Measurements from ENCODE around the gene SND1.

SND1 gene

GRCh38 chr7:128060018-128060417, 408.0 kb downstream of the SND1 start:
- ATAC-seq = no peak
- TF ChIP-seq ARNTL (CRISPR knock-in tag; IDR thresholded peaks at IDR 0.05; ENCODE audit: borderline replicate concordance, low read depth) (no peak), CSRNP3 (CRISPR knock-in tag; IDR thresholded peaks at IDR 0.05) (no peak), TSHZ2 (CRISPR knock-in tag; IDR thresholded peaks at IDR 0.05) (no peak), BACH2 (CRISPR knock-in tag; IDR thresholded peaks at IDR 0.05; ENCODE audit: borderline replicate concordance) (no peak), ISL1 (CRISPR knock-in tag; IDR thresholded peaks at IDR 0.05) (no peak), ZNF70 (CRISPR knock-in tag; IDR thresholded peaks at IDR 0.05) (no peak), TCF4 (CRISPR knock-in tag; IDR thresholded peaks at IDR 0.05; ENCODE audit: borderline replicate concordance) (no peak), OSR1 (CRISPR knock-in tag; IDR thresholded peaks at IDR 0.05) (no peak), TOX (CRISPR knock-in tag; IDR thresholded peaks at IDR 0.05; ENCODE audit: borderline replicate concordance) (no peak), CSDC2 (CRISPR knock-in tag; IDR thresholded peaks at IDR 0.05) (no peak), GLIS3 (CRISPR knock-in tag; IDR thresholded peaks at IDR 0.05) (no peak), RARB (CRISPR knock-in tag; IDR thresholded peaks at IDR 0.05) (no peak), POU6F1 (CRISPR knock-in tag; IDR thresholded peaks at IDR 0.05; ENCODE audit: borderline replicate concordance, low read depth) (no peak), PATZ1 (CRISPR knock-in tag; IDR thresholded peaks at IDR 0.05; ENCODE audit: borderline replicate concordance) (no peak), ZFP3 (CRISPR knock-in tag; IDR thresholded peaks at IDR 0.05) (no peak), CREB5 (CRISPR knock-in tag; IDR thresholded peaks at IDR 0.05; ENCODE audit: low read depth) (no peak), SNAI2 (CRISPR knock-in tag; IDR thresholded peaks at IDR 0.05) (no peak), ZNF8 (CRISPR knock-in tag; IDR thresholded peaks at IDR 0.05) (no peak), ZNF565 (CRISPR knock-in tag; conservative IDR thresholded peaks at IDR 0.05; ENCODE audit: low read depth) (no peak), ESRRG (CRISPR knock-in tag; IDR thresholded peaks at IDR 0.05) (no peak)

GRCh38 chr7:128063088-128063487, 411.1 kb downstream of the SND1 start:
- ATAC-seq = peak; percentile 30; the same call in 1 of the 3 replicates
- no peak for TF ChIP-seq TSHZ2 (CRISPR knock-in tag; IDR thresholded peaks at IDR 0.05)
- TF ChIP-seq ZNF565 (CRISPR knock-in tag; conservative IDR thresholded peaks at IDR 0.05; ENCODE audit: low read depth) = no peak
- TF ChIP-seq GLIS3 (CRISPR knock-in tag; IDR thresholded peaks at IDR 0.05) = no peak
- TF ChIP-seq CSDC2 (CRISPR knock-in tag; IDR thresholded peaks at IDR 0.05) = no peak
- TF ChIP-seq ZFP3 (CRISPR knock-in tag; IDR thresholded peaks at IDR 0.05) = no peak
- TF ChIP-seq ZC3H10 (CRISPR knock-in tag; IDR thresholded peaks at IDR 0.05) = no peak
